HS-5 (cell line): Measurements from ENCODE around the gene AGBL4.
"Not testable (repeated sequence)": the region's sequence is repeated elsewhere in the genome, so short reads cannot be mapped to it uniquely, and the experiment has no call there.

Experiments
- DNase-seq: peaks from one replicate; pipeline ENCODE4 v3.0.0-alpha.2; 2012; ENCODE audit warnings: low read depth

Gene AGBL4

GRCh38 chr1:50023292-50024159 lies at the start of gene AGBL4:
Gene AGBL4, minus strand, starts transcription at chr1:50023954.
- DNase-seq, result no peak

DNA sequence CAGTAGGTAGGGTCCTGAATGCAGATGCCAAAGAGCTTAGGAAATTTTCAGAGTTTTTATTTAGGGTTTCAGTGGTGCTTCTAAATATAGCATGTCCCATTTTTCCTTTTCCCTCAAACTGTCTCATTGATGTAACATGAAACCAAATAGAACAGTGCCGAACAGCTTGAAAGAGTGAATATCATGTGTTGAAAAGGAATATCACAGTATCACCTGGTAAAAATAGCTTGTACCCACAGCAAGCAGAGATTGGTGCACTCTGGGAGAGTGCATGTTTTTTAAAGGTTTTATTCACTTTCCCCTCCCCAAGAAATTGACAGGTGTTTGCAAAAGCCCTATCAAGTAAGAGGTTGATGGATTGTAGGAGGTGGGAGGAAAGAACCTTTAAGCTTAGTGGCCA lies 43.1 kb upstream of the AGBL4 start:
- DNase-seq, result no peak

DNA sequence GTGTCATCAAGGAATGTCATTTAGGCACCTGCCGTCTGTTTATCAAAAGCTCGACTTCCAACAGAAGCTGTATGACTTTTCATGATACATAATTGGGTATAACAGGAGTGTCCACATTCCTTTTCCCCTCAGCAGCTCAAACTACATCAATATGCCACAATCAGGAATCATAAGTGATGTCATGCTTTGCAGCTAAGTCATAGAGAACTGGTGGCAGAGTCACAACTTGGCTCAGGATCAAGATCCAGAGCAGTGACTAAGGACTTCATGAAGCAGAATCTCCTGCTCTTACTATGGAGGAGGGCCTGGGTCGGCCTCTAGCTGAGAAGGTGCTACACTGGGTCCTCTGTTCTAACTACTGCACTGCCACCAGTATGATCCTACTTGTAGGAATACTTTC lies 36.5 kb upstream of the AGBL4 start:
- DNase-seq, result no peak

DNA sequence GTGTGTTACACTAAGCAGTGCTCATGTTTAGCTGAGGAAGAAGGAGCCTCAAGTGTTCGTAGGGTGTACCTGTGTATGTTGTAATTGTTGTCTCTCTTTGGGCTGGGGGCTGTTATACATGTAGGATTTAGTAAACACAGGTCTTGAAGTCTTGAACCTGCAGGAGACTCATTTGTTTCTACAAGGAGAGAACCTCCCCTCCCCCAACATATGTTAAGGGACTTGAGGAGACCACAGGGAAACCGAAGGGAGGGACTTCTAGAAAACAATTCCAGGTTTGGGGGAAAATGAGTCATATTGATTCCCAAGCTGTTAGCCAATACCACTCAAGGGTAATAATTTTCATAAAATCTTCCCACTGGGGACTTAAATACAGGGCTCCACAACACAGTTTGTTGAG lies 25.0 kb upstream of the AGBL4 start:
- DNase-seq, result no peak

GRCh38 chr1:50047916-50048694 lies 24.4 kb upstream of the AGBL4 start:
- DNase-seq, result no peak

DNA sequence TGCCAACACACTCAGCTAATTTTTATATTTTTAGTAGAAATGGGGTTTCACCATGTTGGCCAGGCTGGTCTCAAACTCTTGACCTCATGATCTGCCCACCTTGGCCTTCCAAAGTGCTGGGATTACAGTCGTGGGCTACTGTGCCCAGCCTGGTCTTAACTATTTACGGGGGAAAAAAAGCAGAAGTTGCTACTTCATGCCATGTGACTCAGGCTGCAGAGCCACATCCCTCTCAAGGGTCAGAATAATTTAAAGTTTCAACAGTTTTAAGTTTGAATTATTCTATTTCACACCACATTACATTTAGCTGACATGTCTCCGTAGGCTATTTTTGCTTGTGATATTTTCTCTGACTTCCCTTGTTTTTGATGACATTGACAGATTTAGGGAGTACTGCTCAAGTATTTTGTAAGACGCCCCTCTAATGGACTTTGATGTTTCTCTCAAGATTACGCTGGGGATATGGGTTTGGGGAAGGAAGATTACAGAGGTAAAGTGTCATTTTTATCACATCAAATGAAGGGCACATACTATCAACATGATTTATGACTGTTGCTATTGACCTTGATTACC lies 14.6 kb upstream of the AGBL4 start:
- DNase-seq, result no peak

DNA sequence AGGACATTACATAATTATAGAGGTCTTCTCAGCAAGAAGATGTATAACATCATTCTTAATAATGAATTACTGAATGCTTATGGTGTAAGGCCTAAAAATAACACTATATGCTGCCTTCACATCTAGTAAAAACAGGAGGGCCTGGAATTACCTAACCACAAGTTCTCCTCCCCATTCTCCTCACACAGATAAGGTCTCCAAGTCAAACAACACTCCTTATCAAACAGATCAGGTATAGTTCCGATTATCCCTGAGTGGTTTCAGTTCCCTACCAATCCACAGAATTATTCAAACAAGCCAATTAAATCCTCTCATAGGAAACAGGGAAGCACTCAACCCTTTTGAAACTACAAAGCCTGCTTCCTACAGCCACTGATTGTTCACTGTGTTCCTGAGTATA lies 4.0 kb upstream of the AGBL4 start:
- no peak for DNase-seq

- DNase-seq, result no peak
These were observed 28.0 kb downstream of the AGBL4 start for GRCh38 chr1:49995734-49996133.

DNA sequence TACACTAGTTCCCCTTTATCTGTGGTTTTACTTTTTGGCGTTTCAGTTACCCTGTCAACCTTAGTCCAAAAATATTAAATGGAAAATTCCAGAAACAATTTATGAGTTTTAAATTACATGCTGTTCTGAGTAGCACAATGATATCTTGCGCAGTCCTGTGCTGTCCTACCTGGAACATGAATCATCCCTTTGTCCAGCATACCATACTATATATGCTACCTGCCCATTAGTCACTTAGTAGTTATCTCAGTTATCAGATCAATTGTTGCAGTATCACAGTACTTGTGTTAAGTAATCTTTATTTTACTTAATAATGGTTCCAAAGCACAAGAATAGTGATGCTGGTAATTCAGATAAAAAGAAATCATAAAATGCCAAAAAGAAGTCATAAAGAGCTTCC lies 52.7 kb downstream of the AGBL4 start:
- DNase-seq, result no peak

DNA sequence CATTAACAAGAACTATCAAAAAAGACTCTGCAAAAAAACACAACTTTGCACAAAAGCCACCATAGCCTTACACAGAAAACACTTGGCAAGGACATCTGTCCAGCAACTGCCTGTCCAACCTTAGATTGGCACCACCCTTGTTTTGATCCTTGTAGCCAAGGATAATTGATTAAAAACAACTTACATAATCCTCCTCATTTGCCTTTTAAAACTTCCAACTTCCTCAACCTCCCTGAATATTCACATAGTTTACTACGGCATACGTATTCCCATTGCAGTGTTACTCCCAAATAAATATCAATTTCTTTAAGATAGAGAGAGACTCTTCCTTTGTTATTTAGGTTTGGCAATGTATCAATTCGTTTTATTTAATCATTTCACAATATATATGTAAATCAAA lies 72.4 kb downstream of the AGBL4 start:
- no peak for DNase-seq

DNA sequence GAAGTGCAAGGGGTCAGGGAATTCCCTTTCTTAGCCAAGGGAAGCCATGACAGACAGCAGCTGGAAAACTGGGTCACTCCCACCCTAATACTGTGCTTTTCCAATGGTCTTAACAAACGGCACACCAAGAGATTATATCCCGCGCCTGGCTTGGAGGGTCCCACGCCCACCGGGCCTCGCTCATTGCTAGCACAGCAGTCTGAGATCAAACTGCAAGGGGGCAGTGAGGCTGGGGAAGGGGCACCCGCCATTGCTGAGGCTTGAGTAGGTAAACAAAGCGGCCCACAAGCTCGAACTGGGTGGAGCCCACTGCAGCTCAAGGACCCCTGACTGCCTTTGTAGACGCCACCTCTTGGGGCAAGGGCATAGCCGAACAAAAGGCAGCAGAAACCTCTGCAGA lies 108.5 kb downstream of the AGBL4 start:
- not testable (repeated sequence) for DNase-seq

DNA sequence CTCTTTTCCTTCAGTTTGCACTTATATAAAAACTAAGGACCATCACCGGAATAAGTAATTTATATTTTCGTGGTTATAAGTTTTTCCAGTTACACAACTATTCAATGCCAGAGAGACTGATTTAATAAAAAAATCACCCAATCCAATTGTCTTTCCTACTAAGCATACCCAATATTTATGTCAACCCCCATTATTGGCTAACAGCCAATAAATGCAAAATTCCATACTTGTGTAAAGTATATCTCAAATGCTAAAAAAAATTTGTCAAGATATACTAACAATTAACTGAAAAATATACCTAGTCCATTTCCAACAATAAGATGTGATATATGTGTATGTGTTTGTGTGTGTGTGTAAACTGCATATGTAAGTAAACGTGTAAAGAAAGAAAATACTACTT lies 117.4 kb downstream of the AGBL4 start:
- no peak for DNase-seq

GRCh38 chr1:49864581-49864980 lies 159.2 kb downstream of the AGBL4 start:
- DNase-seq, result no peak

DNA sequence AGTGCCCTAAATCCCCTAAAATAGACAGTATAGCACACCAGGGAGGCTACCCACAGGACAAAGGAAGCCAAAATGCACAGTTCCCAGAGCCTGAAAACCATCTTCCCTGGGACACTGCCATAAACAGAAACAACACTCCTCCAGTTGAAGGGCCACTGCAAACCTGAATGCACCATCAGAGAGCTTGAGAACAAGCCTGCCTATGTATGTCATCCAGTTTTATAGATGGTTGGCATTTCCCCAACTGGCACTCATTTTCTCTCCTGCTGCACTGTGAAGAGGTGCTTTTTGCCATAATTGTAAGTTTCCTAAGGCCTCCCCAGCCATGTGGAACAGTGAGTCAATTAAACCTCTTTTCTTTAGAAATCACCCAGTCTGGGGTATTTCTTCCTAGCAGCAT lies 169.0 kb downstream of the AGBL4 start:
- DNase-seq, result no peak

GRCh38 chr1:49842596-49842995 lies 181.2 kb downstream of the AGBL4 start:
- no peak for DNase-seq

DNA sequence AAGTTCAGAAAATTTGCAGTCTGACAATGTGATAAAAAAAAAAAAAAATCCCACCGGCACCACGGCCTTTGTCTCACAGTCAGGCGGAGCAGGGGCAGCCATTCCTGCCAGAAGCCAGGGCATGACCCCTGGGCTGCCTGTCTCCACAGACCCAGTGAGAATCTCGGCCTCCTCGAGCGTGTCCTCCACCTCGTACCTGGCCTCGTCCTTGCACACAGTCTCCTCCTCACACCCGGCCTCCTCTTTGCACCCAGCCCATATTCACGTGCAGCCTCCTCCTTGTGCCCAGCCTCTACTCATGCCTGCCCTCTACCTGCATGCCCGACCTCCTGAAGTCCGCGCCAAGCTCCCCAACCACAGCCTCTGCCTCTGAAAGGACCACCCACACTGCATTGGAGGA lies 182.0 kb downstream of the AGBL4 start:
- DNase-seq, result no peak

DNA sequence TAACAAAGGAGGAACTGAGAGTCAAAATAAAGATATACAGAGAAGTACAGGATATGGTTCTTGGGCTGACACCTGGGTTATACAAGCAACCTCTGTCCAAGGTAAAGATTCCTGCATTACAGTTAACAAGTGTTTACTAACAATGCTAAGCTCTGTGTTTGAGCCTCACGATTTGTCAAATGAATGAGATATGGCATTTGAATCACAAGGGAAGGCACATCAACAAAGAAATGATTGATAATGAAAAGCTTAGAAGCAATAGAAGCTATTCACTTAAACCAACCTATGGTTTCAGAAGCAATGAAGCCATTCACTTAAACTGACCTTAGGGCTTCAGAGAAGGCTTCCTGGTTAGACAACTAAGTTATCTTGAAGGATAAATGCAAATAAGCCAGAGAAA lies 199.5 kb downstream of the AGBL4 start:
- no peak for DNase-seq

DNA sequence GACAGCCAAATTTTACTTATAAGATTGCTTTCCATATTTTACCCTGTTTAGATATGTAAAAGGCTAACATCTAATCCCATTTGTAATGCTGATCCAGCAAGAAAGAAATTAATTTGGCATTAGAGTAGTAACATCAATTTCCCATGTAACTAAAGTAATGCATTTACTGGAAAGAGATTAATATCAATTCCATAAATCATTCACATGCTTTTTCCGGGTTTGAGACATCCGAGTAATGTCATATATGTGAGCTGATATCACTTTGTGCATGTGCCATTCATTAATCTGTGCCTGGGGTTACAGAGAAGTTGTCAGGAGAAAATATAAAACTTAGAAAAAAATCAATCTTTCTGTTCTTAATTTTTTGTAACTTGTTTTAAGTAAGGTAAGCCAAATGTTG lies 206.1 kb downstream of the AGBL4 start:
- DNase-seq, result no peak

DNA sequence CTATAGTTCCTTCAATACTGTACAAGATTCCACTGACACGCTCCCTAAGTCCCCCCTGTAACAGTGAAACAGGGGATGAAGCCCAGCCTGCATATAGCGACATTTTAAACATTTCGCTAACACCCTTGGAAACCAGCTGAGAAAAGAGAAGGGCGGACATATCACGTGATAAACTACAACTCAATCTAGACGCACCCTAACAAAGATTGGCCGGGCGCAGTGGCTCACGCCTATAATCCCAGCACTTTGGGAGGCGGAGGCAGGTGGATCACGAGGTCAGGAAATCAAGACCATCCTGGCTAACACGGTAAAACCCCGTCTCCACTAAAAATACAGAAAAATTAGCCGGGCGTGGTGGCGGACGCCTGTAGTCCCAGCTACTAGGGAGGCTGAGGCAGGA lies 236.7 kb downstream of the AGBL4 start:
- not testable (repeated sequence) for DNase-seq

DNA sequence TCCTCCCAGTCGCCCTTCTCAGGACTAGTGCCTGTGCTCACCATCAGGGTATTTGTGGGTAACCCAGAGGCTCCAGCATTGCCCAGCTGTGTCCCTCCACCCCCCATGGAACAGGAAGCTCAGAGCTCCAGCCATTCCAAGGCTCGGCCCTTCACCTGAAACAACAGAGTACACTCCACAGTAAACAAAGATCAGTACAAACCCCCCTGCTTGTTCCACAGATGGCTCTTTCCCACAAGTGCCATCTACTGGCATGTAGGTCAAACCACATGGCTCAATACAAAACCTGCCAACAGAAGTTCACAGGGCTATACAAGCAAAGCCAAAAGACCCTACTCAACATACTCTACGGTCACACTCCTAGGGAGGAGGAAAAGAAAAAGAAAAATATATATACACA lies 258.7 kb downstream of the AGBL4 start:
- no peak for DNase-seq

GRCh38 chr1:49738118-49738517 lies 285.6 kb downstream of the AGBL4 start:
- DNase-seq, result not testable (repeated sequence)

GRCh38 chr1:49728377-49728776 lies 295.4 kb downstream of the AGBL4 start:
- DNase-seq, result no peak

DNA sequence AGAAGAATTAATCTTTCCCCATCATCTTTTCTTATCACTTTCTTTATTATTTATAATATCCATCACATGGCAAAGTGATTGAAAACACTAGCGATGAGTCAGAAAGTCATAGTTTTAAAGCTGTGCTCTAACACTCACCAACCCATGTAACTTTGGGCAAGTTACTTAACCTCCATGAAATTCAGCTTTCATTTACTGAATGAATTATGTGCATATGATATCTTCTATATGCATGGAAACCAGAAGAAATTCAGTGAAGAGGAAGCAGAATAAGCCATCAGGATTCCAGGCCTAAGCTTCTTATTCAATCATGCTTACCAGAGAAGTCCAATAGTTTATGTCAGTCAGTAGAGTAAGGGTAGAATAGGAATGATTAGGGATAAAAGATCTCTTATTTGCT lies 300.1 kb downstream of the AGBL4 start:
- DNase-seq, result no peak
